Measurements from ENCODE around the gene PADI3.
"Not testable (repeated sequence)": the region's sequence is repeated elsewhere in the genome, so short reads cannot be mapped to it uniquely, and the experiment has no call there.

PADI3 gene

DNA sequence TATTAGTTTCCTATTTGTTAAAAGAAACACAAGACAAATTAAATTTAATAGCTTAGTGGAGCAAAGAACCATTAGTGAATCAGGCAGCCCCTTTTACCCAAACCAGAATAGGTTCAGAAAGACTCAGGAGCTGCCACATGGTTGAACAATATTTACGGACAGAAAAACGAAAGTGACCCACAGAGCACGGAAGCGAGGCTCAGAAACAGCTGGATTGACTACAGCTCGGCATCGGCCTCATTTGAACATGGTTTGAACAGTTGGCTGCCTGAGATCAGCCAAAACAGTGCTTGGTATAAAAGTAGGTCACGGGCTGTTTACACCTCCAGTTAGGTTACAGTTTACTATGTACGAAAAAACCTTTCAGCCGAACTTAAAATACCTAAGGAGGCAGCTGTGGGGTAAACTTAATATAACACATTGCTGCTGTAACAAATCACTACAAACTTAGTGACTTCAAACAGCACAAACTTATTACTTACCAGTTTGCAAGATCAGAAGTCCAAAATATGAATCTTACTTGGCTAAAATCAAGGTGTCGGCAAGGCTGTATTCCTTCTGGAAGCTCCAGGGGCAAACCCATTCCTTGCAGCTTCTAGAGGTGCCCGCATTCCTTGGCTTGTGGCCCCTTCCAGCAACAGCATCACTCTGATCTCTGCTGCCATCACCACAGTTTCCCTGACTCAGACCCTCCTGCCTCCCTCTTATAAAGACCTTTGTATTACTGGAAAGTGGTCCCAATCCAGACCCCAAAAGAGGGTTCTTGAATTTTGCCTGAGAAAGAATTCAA lies 70.9 kb downstream of the PADI3 start:
- in situ Hi-C loops (cut with HindIII; ENCODE audit: low sequenced_read_pairs), result no loop called here

DNA sequence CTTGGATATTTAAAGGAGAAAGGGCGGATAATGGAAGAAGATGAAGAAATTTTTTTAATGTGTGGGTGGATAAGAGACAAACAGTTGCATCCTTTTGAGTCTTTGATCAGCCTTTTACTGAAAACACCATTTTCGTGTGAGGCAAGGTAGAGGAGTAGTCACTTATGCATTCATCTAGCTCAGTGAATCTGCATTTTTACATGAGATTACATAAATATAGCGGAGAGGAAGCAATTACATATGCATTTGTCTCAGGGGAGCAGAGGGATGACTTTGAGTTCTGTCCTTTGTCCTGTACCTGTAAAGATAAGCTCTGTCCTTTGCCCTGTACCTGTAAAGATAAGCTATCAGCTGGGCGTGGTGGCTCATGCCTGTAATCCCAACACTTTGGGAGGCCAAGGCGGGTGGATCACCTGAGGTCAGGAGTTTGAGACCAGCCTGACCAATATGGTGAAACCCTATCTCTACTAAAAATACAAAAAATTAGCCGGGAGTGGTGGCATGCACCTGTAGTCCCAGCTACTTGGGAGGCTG lies 73.0 kb downstream of the PADI3 start:
- in situ Hi-C loops (cut with HindIII; ENCODE audit: low sequenced_read_pairs), result not testable (repeated sequence)

DNA sequence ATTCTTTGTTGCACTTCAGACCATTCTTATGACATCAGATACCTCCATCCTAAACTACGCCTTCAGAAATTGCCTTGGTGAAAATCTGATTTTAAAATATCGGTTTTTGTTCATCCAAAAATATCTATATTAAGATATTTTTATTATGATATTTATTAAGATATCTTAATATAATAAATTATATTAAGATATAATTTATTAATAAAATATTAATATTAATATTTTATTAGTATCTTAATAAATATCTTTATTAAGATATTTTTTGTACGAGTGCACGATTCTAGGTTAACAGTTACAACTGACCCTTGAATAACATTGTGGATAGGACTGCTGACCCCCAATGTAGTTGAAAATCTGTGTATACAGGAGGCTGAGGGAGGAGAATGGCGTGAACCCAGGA lies 80.0 kb downstream of the PADI3 start:
- in situ Hi-C loops (cut with HindIII; ENCODE audit: low sequenced_read_pairs), result no loop called here

DNA sequence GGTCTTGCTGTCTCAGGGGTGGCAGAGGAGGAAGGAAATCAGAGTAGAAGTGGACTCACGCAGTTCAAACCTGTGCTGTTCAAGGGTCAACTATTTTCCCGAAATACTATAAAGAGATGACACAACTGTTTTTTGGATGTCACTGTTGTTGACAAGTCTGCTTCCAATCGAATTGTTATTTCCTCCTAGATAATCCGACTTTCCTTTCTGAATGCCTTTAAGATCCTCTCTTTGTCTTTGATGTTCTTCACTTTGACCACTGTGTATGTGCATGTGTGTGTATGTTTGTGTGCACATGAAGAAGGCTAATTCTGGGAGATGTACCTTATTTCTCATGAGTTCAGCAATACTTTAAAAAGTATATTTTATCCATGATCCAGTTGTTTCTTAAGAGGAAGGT lies 80.7 kb downstream of the PADI3 start:
- in situ Hi-C loops (cut with HindIII; ENCODE audit: low sequenced_read_pairs), result no loop called here

DNA sequence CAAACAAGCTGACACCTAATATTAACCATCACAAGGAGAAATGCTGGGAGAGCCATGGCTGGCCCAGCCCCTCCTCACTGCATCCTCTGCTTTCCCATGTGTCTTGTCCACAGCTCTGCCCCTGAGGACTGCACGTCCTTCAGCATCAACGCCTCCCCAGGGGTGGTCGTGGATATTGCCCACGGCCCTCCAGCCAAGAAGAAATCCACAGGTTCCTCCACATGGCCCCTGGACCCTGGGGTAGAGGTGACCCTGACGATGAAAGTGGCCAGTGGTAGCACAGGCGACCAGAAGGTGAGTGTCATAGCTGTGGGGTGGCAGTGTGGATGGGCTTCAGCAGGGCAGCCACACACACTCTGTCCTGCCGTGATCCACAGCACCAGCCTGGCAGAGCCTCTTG lies 82.0 kb downstream of the PADI3 start:
- in situ Hi-C loops (cut with HindIII; ENCODE audit: low sequenced_read_pairs), result no loop called here

DNA sequence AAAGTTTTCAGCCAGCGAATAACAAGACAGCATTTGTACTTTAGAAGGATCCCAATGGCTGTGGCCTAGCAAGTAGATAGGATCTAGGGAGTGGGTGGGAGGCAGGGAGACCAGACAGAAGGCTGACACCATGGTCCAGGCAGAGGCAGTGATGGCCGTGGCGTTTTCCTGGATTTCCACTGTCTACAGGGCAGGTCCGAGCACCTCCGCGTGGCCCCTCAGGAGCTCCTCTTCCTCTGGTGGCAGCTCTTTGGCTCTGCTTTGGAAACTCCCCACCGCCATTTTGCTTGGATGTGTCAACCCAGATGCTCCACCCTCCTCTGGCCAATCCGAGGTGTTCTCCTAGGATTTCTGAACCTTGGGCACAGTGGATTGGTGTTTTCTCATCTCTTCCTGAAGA lies 84.2 kb downstream of the PADI3 start:
- in situ Hi-C loops (cut with HindIII; ENCODE audit: low sequenced_read_pairs), result no loop called here
